GM12872 (cell line): ENCODE data around the gene POTEF.
"Not testable (repeated sequence)": the region's sequence is repeated elsewhere in the genome, so short reads cannot be mapped to it uniquely, and the experiment has no call there.

ENCODE experiments used
- TF ChIP-seq, protein P1 (sequence below): IDR thresholded peaks from 3 replicates; pipeline ENCODE4 v1.5.1; 2011; ENCODE audit warnings: low read depth, mild to moderate bottlenecking, low read length, moderate library complexity; ENCODE audit not compliant: insufficient read depth

The POTEF gene

GRCh38 chr2:130156624-130157004 is 27.6 kb upstream of the POTEF start:
- TF ChIP-seq, protein P1, sequence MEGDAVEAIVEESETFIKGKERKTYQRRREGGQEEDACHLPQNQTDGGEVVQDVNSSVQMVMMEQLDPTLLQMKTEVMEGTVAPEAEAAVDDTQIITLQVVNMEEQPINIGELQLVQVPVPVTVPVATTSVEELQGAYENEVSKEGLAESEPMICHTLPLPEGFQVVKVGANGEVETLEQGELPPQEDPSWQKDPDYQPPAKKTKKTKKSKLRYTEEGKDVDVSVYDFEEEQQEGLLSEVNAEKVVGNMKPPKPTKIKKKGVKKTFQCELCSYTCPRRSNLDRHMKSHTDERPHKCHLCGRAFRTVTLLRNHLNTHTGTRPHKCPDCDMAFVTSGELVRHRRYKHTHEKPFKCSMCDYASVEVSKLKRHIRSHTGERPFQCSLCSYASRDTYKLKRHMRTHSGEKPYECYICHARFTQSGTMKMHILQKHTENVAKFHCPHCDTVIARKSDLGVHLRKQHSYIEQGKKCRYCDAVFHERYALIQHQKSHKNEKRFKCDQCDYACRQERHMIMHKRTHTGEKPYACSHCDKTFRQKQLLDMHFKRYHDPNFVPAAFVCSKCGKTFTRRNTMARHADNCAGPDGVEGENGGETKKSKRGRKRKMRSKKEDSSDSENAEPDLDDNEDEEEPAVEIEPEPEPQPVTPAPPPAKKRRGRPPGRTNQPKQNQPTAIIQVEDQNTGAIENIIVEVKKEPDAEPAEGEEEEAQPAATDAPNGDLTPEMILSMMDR: no peak

GRCh38 chr2:130155956-130156623 is 27.1 kb upstream of the POTEF start:
- TF ChIP-seq, protein P1: peak; percentile 76

DNA sequence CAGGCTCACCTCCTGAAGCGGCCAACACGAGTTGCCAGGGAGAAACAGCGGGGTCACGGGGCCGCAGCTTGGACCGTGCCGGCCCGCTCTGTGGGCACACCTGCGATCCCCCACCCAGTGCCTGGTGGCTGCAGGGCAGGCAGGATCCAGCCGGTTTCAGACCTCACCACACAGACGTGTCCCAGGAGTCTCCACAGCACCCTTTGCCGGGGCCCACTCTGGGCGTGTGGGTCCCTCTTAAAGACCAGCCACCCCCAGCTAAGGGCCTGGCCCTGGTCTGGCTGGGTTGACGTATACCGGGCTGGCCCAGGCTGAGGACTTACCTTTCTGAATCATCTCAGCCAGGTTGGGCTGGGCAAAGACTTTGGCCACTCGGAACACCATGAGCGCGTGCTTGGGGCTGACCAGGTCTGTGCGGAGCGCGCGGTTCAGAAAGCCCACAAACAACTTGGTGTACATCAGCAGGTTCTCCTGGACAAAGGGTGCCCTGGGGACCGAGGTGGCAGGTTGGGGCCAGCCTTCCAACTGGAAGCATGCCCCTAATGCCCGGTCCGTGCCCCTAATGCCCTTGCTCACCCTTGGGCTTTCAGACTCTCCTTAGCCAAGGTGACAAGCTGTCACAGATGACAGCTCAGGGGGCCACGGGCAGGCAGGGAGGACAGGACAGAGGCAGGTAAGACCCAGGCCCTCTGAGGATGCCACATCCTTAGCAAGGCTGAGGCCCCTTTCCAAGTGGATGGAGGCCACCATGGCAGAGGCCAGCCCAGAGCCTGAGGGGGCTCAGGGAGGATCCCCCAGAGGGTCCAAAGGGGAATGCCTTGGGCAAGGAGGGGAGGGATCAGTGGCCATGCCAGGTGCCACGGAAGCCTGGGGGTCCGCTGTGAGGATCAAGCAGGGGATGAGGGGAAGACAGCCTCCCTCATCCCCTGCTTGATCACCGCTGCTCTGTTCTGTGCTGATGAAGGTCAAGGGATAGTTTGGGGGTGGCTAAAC is 26.0 kb upstream of the POTEF start:
- TF ChIP-seq, protein P1: no peak

- TF ChIP-seq, protein P1: no peak
These were observed 24.0 kb upstream of the POTEF start for GRCh38 chr2:130152816-130153595.

DNA sequence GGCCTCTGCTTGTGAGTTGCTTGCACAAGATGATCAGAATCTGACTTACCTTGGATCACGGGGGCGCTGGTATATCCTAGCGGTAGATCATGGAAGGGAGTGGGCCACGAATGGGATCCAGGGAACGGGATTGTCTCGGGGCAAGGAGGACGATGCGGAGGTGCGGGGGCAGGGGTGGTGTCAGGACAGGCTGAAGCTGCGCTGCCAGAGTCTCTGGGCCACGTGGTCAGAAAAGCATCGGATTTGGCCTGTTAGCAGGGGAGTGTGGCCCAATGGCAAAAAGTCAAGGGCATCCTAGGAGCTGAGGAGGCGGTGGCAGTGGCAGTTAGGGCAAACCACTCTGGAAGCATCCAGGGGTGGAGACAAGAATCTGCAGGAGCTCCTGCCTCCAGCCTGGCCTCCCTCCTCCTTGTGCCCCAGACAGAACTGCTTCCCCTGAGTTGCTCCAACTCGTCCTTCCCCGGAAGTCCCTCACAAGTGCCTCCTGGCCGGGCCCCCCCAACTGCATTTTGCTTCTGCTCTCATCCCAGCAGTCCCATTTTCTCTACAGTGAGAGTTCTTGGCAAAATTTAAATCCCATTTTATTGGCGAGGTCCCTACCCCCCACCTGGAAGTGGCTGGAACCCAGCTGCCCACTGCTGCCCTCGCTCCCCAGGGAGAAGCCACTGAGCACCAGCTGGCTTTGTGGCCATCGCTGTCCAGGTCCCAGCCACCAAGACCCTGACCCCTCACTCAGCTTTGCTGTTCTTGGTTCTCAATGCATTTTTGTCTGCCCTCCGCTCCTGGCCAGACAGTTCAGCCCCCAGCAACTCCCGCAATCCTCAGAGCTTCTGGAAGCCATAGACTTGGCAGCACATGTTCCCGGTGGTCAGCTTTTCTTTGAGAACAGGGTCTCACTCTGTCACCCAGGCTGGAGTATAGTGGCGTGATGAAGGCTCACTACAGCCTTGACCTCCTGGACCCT is 21.4 kb upstream of the POTEF start:
- TF ChIP-seq, protein P1: no peak

- TF ChIP-seq, protein P1: not testable (repeated sequence)
These were observed 16.0 kb upstream of the POTEF start, which contains the start of gene CCDC74B for GRCh38 chr2:130145006-130145414. CCDC74B (minus strand) TSS chr2:130145112; CDS start chr2:130144996, 116 bp downstream.
